Smooth muscle cell (in vitro differentiated cells): ENCODE measurements around the gene KIRREL2. TPM values are rescaled to one million over a fixed set of nuclear protein-coding genes. Genes with fewer than 3 reads are reported as not detected.

Source experiments
- DNase-seq: peaks from one replicate; lab custom pipeline; 2025; ENCODE audit not compliant: unreplicated experiment; lab: John Stamatoyannopoulos, UW
- H2AFZ ChIP-seq: fragments of 200-600 bp; sonication (generic); 2 replicates; pipeline ENCODE4 v1.6.0; 2016; ENCODE audit warnings: antibody characterized with exemption, low read depth, mild to moderate bottlenecking
- H3F3A ChIP-seq: fragments of 200-600 bp; sonication (generic); 2 replicates; pipeline ENCODE4 v1.6.0; 2017; ENCODE audit warnings: antibody characterized with exemption, low read depth
- H3K27ac ChIP-seq: fragments of 200-600 bp; sonication (generic); 2 replicates; pipeline ENCODE4 v1.5.1; 2016; ENCODE audit warnings: low read depth, mild to moderate bottlenecking
- H3K27me3 ChIP-seq: fragments of 200-600 bp; sonication (generic); 2 replicates; pipeline ENCODE4 v1.6.1; 2016; ENCODE audit warnings: low read depth, mild to moderate bottlenecking
- H3K36me3 ChIP-seq: fragments of 200-600 bp; sonication (generic); 2 replicates; pipeline ENCODE4 v1.5.1; 2016; ENCODE audit warnings: low read depth
- H3K4me1 ChIP-seq: fragments of 200-600 bp; sonication (generic); 2 replicates; pipeline ENCODE4 v1.5.1; 2016; ENCODE audit warnings: low read depth
- H3K4me2 ChIP-seq: fragments of 200-600 bp; sonication (generic); 2 replicates; pipeline ENCODE4 v1.6.0; 2016; ENCODE audit warnings: mild to moderate bottlenecking
- H3K4me3 ChIP-seq: fragments of 200-600 bp; sonication (generic); 2 replicates; pipeline ENCODE4 v1.5.1; 2016; ENCODE audit warnings: mild to moderate bottlenecking
- H3K79me2 ChIP-seq: fragments of 200-600 bp; sonication (generic); 2 replicates; pipeline ENCODE4 v1.6.0; 2016; ENCODE audit warnings: low read depth, mild to moderate bottlenecking
- H3K9ac ChIP-seq: fragments of 200-600 bp; sonication (generic); 2 replicates; pipeline ENCODE4 v1.6.0; 2016; ENCODE audit warnings: low read depth
- H3K9me3 ChIP-seq: fragments of 200-600 bp; sonication (generic); replicated peaks from 2 replicates; pipeline ENCODE4 v1.5.1; 2016; ENCODE audit warnings: low read depth
- H4K20me1 ChIP-seq: fragments of 200-600 bp; sonication (generic); 2 replicates; pipeline ENCODE4 v1.6.0; 2016; ENCODE audit warnings: low read depth
- WGBS: methylation state at CpG from one replicate; pipeline ENCODE4 v1.1.7; 2016; ENCODE audit warnings: low lambda C conversion rate; 5-methylcytosine and 5-hydroxymethylcytosine counted together
- polyA plus RNA-seq: library from polyadenylated mRNA; unstranded; fragments of >200 nt; fragmentation: Nextera tagmentation; extraction: Ambion mirVana; gene quantifications from 2 replicates; pipeline ENCODE4 v1.2.1, GENCODE V29; 2016
- total RNA-seq: library from RNA; depleted of rRNA; stranded (reverse); fragments of >200 nt; gene quantifications from 2 replicates; pipeline ENCODE4 v1.2.3, GENCODE V29; 2014
- TF ChIP-seq, protein P1 (sequence below): fragments of 200-600 bp; sonication (generic); IDR thresholded peaks from 2 replicates; pipeline ENCODE4 v1.5.1; 2017; ENCODE audit warnings: borderline replicate concordance, mild to moderate bottlenecking, antibody characterized with exemption; ENCODE audit not compliant: insufficient read depth, poor library complexity, severe bottlenecking

The KIRREL2 gene
- total and polyA plus RNA-seq, 2 experiments from 2014 or later, result 0.56 to 2.1 TPM

DNA sequence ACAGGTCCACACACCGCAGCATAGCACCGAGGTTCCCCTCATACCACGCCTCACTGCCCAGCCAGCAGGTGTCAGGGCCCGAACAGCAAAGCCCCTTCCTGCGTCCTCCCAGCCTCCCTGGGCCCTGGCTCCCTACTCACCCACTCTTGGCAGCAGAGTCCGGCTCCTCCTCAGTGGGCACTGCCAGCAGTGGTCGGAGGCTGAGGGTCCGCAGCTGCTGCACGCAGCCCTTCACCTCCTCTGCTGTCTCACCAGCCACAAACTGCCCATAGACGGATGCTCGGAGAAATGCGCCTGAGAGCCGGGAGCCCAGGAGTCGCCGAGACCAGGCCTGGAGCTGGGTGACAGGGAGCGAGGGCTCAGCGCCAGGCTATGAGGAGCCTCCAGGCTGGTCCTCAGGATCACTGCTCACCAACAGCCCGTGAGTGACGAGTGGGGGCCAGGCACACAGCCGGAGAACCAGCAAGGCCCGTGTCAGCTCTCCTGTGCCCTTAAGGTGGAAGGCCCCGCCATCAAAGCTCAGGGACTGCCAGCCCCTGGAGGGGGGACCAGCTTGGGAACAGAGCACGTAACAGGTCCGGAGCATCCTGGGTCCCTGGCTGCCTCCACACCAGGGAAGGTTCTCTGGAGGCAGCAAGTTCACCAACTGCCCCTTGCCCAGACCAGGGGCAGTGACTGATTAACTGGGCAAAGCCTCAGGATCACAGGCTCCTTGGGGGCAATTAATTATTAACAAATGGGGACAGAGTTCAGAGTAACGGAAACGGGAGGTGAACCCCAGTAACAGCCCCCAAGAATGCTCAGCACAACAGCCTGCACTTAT is 44.3 kb upstream of the KIRREL2 start, which contains the start of gene PRODH2:
Gene PRODH2 (minus strand): TSS at position 626 of the 823 bp plus-strand sequence. CDS start 40 bp downstream, at position 586.
- Histone ChIP-seq H3K36me3 (no peaks in the 10 kb centered on the region), H3K27me3 (peaks cover 6% of the 10 kb centered on the region), H3K4me1 (no peaks in the 10 kb centered on the region), H2AFZ (no peak within 1 kb of the TSS), H3K9me3 (no peaks in the 10 kb centered on the region), H3K79me2 (no peaks in the 10 kb centered on the region), H3K9ac (no peak within 1 kb of the TSS), H3F3A (no peaks in the 10 kb centered on the region), H3K4me3 (no peak within 1 kb of the TSS), H4K20me1 (no peaks in the 10 kb centered on the region), H3K4me2 (no peak within 1 kb of the TSS), H3K27ac (no peak within 1 kb of the TSS)
- TF ChIP-seq, protein P1, sequence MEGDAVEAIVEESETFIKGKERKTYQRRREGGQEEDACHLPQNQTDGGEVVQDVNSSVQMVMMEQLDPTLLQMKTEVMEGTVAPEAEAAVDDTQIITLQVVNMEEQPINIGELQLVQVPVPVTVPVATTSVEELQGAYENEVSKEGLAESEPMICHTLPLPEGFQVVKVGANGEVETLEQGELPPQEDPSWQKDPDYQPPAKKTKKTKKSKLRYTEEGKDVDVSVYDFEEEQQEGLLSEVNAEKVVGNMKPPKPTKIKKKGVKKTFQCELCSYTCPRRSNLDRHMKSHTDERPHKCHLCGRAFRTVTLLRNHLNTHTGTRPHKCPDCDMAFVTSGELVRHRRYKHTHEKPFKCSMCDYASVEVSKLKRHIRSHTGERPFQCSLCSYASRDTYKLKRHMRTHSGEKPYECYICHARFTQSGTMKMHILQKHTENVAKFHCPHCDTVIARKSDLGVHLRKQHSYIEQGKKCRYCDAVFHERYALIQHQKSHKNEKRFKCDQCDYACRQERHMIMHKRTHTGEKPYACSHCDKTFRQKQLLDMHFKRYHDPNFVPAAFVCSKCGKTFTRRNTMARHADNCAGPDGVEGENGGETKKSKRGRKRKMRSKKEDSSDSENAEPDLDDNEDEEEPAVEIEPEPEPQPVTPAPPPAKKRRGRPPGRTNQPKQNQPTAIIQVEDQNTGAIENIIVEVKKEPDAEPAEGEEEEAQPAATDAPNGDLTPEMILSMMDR, result no peak
- no peak for DNase-seq
- WGBS, result 83% methylated on average over 26 of the region's 26 CpGs

DNA sequence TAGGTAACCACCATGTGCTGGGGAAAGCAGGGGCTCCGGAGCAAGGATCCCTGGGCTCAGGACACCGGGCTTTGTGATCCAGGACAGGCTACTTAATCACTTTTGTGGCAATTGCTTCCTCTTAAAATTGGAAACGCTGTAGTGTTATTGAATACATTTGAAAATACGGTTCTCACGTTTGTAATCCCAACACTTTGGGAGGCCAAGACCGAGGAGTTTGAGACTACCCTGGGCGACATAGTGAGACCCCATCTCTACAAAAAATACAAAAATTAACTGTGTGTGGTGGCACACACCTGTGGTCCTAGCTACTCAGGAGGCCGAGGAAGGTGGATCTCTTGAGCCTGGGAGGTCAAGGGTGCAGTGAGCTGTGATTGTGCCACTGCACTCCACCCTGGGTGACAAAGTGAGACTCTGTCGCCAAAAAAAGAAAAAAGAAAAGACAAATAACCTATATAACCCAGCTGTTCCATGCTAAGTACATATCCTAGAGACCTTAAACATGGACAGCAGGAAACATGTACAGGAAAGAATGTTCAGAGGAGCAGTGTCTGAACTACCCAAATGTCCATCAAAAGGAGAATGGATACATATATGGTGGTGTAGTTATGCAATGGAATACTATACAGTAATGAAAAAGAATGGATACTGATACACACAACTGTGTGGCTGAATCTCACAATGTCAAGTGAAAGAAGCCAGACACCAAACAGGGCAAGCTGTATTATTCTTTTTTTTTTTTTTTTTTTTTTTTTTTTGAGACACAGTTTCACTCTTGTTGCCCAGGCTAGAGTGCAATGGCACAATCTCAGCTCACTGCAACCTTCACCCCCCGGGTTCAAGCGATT is 43.4 kb upstream of the KIRREL2 start:
- no peak overlapping the region for H3K4me3 ChIP-seq
- TF ChIP-seq, protein P1, result no peak

DNA sequence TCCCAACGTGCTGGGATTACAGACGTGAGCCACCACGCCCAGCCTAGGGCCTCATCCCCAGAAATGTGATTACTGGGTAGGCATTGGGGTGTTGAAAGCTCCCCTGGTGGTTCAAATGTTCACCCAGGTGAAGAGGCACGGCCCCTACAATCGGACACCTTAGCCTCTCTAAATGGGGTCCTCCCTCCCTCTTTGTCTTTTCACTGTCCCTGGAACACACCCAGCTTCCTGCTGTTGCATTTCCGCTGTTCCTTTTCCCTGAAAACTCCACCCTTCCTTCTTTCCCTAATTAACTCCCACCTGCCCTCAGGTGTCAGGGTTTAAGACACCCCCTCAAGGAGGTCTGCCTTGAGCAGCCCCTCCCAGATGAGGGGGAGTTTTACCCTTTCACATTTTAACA is 40.4 kb upstream of the KIRREL2 start:
- no peaks in the 10 kb centered on the region for H3K9me3 ChIP-seq
- TF ChIP-seq, protein P1, result no peak
- H4K20me1 ChIP-seq, result no peaks in the 10 kb centered on the region
- H3K79me2 ChIP-seq, result no peaks in the 10 kb centered on the region
- H3F3A ChIP-seq, result no peaks in the 10 kb centered on the region
- H3K9ac ChIP-seq, result no peak overlapping the region
- H3K27ac ChIP-seq, result no peak overlapping the region
- H3K4me2 ChIP-seq, result no peak overlapping the region
- WGBS, result 48% methylated on average over 6 of the region's 6 CpGs
- DNase-seq, result no peak
- H2AFZ ChIP-seq, result no peak overlapping the region
- H3K36me3 ChIP-seq, result no peaks in the 10 kb centered on the region
- H3K27me3 ChIP-seq, result peaks cover 4% of the 10 kb centered on the region
- peaks cover 3% of the 10 kb centered on the region for H3K4me1 ChIP-seq
- H3K4me3 ChIP-seq, result no peak overlapping the region

More for the DNA sequence above, 43.4 kb upstream of the KIRREL2 start:
- H3K27me3 ChIP-seq, result peaks cover under 1% of the 10 kb centered on the region
- H3K36me3 ChIP-seq, result no peaks in the 10 kb centered on the region
- no peaks in the 10 kb centered on the region for H3K79me2 ChIP-seq
- no peak overlapping the region for H3K4me2 ChIP-seq
- WGBS, result 90% methylated on average over 11 of the region's 11 CpGs
- no peaks in the 10 kb centered on the region for H3K9me3 ChIP-seq
- DNase-seq, result no peak
- H2AFZ ChIP-seq, result no peak overlapping the region
- H3K27ac ChIP-seq, result no peak overlapping the region
- no peaks in the 10 kb centered on the region for H3K4me1 ChIP-seq
- no peaks in the 10 kb centered on the region for H4K20me1 ChIP-seq
- H3F3A ChIP-seq, result no peaks in the 10 kb centered on the region
- H3K9ac ChIP-seq, result no peak overlapping the region
